ENCODE results near the gene CHN1. TPM values are rescaled to one million over a fixed set of nuclear protein-coding genes. Genes with fewer than 3 reads are reported as not detected.

Gene CHN1
- total and polyA plus RNA-seq, 3 donors from 2014 or later, result 30.1 to 47.7 (median 42.6) TPM

GRCh38 chr2:175009917-175010621, 4.9 kb upstream of the CHN1 start:
- DNase-seq, result no peak
- Histone ChIP-seq H3K9me3 (no peaks in the 10 kb centered on the region), H3K36me3 (ENCODE audit: low read depth, missing control alignments) (no peaks in the 10 kb centered on the region), H3K27me3 (no peaks in the 10 kb centered on the region), H3K27ac (no peak overlapping the region), H3K4me1 (no peaks in the 10 kb centered on the region), H3K4me3 (no peak overlapping the region)
- intact Hi-C loops (cut with DNase I; ENCODE audit: low total_unique reads), result no loop called here
- 88 to 94% methylated on average over 3 of the region's 3 CpGs for WGBS, 2 donors
- TF ChIP-seq CTCF (IDR thresholded peaks at IDR 0.05) (no peak), POLR2A (IDR thresholded peaks at IDR 0.05) (no peak)

GRCh38 chr2:175008801-175009495, 3.8 kb upstream of the CHN1 start:
- no peaks in the 10 kb centered on the region for H3K4me1 ChIP-seq
- no peak for TF ChIP-seq POLR2A (IDR thresholded peaks at IDR 0.05)
- no peak for TF ChIP-seq CTCF (IDR thresholded peaks at IDR 0.05)
- H3K9me3 ChIP-seq, result no peaks in the 10 kb centered on the region
- no peaks in the 10 kb centered on the region for H3K36me3 ChIP-seq (ENCODE audit: low read depth, missing control alignments)
- intact Hi-C loops (cut with DNase I; ENCODE audit: low total_unique reads), result no loop called here
- DNase-seq, result no peak
- no peak overlapping the region for H3K4me3 ChIP-seq
- WGBS, 2 donors, result 79 to 82% methylated on average over 3 of the region's 3 CpGs
- H3K27ac ChIP-seq, result no peak overlapping the region
- no peaks in the 10 kb centered on the region for H3K27me3 ChIP-seq

GRCh38 chr2:175008009-175008408, 2.8 kb upstream of the CHN1 start:
- Histone ChIP-seq H3K4me3 (no peak overlapping the region), H3K36me3 (ENCODE audit: low read depth, missing control alignments) (no peaks in the 10 kb centered on the region), H3K27me3 (no peaks in the 10 kb centered on the region), H3K9me3 (no peaks in the 10 kb centered on the region), H3K4me1 (no peaks in the 10 kb centered on the region), H3K27ac (no peak overlapping the region)
- TF ChIP-seq POLR2A (IDR thresholded peaks at IDR 0.05), result no peak
- no peak for TF ChIP-seq CTCF (IDR thresholded peaks at IDR 0.05)
- intact Hi-C loops (cut with DNase I; ENCODE audit: low total_unique reads), result no loop called here
- no peak for DNase-seq
- WGBS, 2 donors, result 65 to 91% methylated on average over 4 of the region's 4 CpGs

GRCh38 chr2:175007510-175007909, 2.3 kb upstream of the CHN1 start:
- TF ChIP-seq CTCF (IDR thresholded peaks at IDR 0.05) (no peak), POLR2A (IDR thresholded peaks at IDR 0.05) (no peak)
- H3K4me3 ChIP-seq, result no peak overlapping the region
- no peaks in the 10 kb centered on the region for H3K9me3 ChIP-seq
- WGBS, 2 donors, result 81 to 87% methylated on average over 3 of the region's 3 CpGs
- intact Hi-C loops (cut with DNase I; ENCODE audit: low total_unique reads), result no loop called here
- H3K27me3 ChIP-seq, result no peaks in the 10 kb centered on the region
- H3K27ac ChIP-seq, result no peak overlapping the region
- H3K4me1 ChIP-seq, result no peaks in the 10 kb centered on the region
- no peak for DNase-seq
- H3K36me3 ChIP-seq (ENCODE audit: low read depth, missing control alignments), result no peaks in the 10 kb centered on the region

Data from testis (tissue), 3 donors.